Measurements from ENCODE around the gene PAX3.

GRCh38 chr2:222315443-222316121 lies 16.8 kb upstream of the PAX3 start:
- TF ChIP-seq CTCF (IDR thresholded peaks at IDR 0.05; ENCODE audit: insufficient read depth, low read length) (no peak), POLR2AphosphoS5 (IDR thresholded peaks at IDR 0.05; ENCODE audit: low read depth) (no peak), GABPA (IDR thresholded peaks at IDR 0.05; ENCODE audit: low read depth) (no peak)
